H1 (cell line): ENCODE data around the gene PCED1B. TPM values are rescaled to one million over a fixed set of nuclear protein-coding genes. Genes with fewer than 3 reads are reported as not detected.

Experiments
- CTCF ChIA-PET: fragments of 300-600 bp; sonication (Branson Sonifier 250); formaldehyde crosslinking; loops from one replicate; lab custom pipeline; 2021; ENCODE audit not compliant: partially characterized antibody; lab: Charles Lee
- POLR2A ChIA-PET: fragments of 300-600 bp; sonication (Branson Sonifier 250); formaldehyde crosslinking; loops from one replicate; lab custom pipeline; 2021; ENCODE audit warnings: inconsistent platforms; ENCODE audit not compliant: partially characterized antibody; lab: Charles Lee
- DNase-seq, 2 experiments: peaks; one replicate each; pipeline versions ENCODE4 v3.0.0 to v3.0.0-alpha.2; 2010 to 2022; ENCODE audit warnings: low spot score in 2 of 2, low read depth in 1 of 2, mixed read lengths in 1 of 2
- FAIRE-seq: peaks from 2 replicates; lab custom pipeline; 2011; peaks lifted over from hg19 to GRCh38; lab: Jason Lieb, UNC
- H2AFZ ChIP-seq: 2 replicates; pipeline ENCODE4 v1.8.1; 2012; ENCODE audit warnings: low read length, inconsistent platforms
- H2AK5ac ChIP-seq: 2 replicates; pipeline ENCODE4 v1.6.1; 2013; ENCODE audit warnings: low read depth, low read length
- H2BK120ac ChIP-seq: replicated peaks from 2 replicates; pipeline ENCODE3; 2013; ENCODE audit warnings: low read depth, low read length, inconsistent platforms
- H2BK12ac ChIP-seq: 2 replicates; pipeline ENCODE4 v1.6.1; 2013; ENCODE audit warnings: low read depth, low read length
- H2BK15ac ChIP-seq: 2 replicates; pipeline ENCODE4 v1.6.1; 2013; ENCODE audit warnings: low read length
- H2BK20ac ChIP-seq: 2 replicates; pipeline ENCODE4 v1.6.1; 2013; ENCODE audit warnings: low read length
- H2BK5ac ChIP-seq: 2 replicates; pipeline ENCODE4 v1.6.1; 2013; ENCODE audit warnings: low read depth, low read length
- H3K14ac ChIP-seq: 2 replicates; pipeline ENCODE4 v1.6.1; 2013; ENCODE audit warnings: inconsistent platforms; ENCODE audit not compliant: insufficient read length
- H3K18ac ChIP-seq: 2 replicates; pipeline ENCODE4 v1.6.1; 2013; ENCODE audit warnings: low read length; ENCODE audit errors: extremely low read depth
- H3K23ac ChIP-seq: 2 replicates; pipeline ENCODE4 v1.6.1; 2013; ENCODE audit warnings: inconsistent platforms; ENCODE audit not compliant: insufficient read length
- H3K23me2 ChIP-seq: 2 replicates; pipeline ENCODE4 v1.6.1; 2013; ENCODE audit warnings: low read depth, low read length
- H3K27ac ChIP-seq: 2 replicates; pipeline ENCODE4 v1.6.1; 2011; ENCODE audit warnings: low read depth, low read length, inconsistent platforms
- H3K27me3 ChIP-seq, 4 experiments: replicated peaks in 1 of 4; 1 replicate in 1 of 4; 2 replicates in 3 of 4; pipeline versions ENCODE4 v1.6.1 to v1.8.1; 2011 to 2013; ENCODE audit warnings: low read length in 3 of 4, mild to moderate bottlenecking in 3 of 4, inconsistent platforms in 2 of 4, mixed read lengths in 2 of 4, moderate library complexity in 1 of 4; ENCODE audit not compliant: control insufficient read depth in 3 of 4, insufficient read depth in 3 of 4; ENCODE audit errors: extremely low read depth in 1 of 4
- H3K36me3 ChIP-seq, 4 experiments: 2 replicates each; pipeline versions ENCODE4 v1.6.1 to v1.8.1; 2011 to 2013; ENCODE audit warnings: mild to moderate bottlenecking in 4 of 4, low read length in 3 of 4, moderate library complexity in 2 of 4, control low read depth in 1 of 4, inconsistent platforms in 1 of 4; ENCODE audit not compliant: insufficient read depth in 4 of 4, control insufficient read depth in 2 of 4
- H3K4ac ChIP-seq: replicated peaks from 2 replicates; pipeline ENCODE3; 2013; ENCODE audit warnings: low read length, low read depth, mixed read lengths, inconsistent platforms; ENCODE audit not compliant: insufficient read length
- H3K4me1 ChIP-seq, 4 experiments: replicated peaks in 1 of 4; 1 replicate in 1 of 4; 2 replicates in 3 of 4; pipeline versions ENCODE4 v1.6.1 to v1.8.1; 2011 to 2013; ENCODE audit warnings: low read length in 3 of 4, inconsistent platforms in 2 of 4, mixed read lengths in 1 of 4; ENCODE audit not compliant: insufficient read depth in 4 of 4, control insufficient read depth in 3 of 4
- H3K4me2 ChIP-seq, 2 experiments: 2 replicates each; pipeline versions ENCODE4 v1.6.1 to v1.8.1; 2011 to 2013; ENCODE audit warnings: low read depth in 2 of 2, low read length in 2 of 2, control low read depth in 1 of 2, inconsistent platforms in 1 of 2, mild to moderate bottlenecking in 1 of 2; ENCODE audit not compliant: insufficient read depth in 1 of 2
- H3K4me3 ChIP-seq, 4 experiments: fragments of 200-600, 300-600 bp in 1 of 4; sonication (generic), shearing (Covaris generic), sonication (Bioruptor Twin) in 1 of 4; 2 replicates each; pipeline versions ENCODE4 v1.5.1 to v1.8.1; 2011 to 2016; ENCODE audit warnings: low read length in 4 of 4, low read depth in 3 of 4, control low read depth in 2 of 4, inconsistent platforms in 2 of 4, mild to moderate bottlenecking in 2 of 4, mixed read lengths in 1 of 4, moderate library complexity in 1 of 4; ENCODE audit not compliant: insufficient read depth in 2 of 4; ENCODE audit errors: extremely low read depth in 1 of 4
- H3K56ac ChIP-seq: replicated peaks from 2 replicates; pipeline ENCODE3; 2013; ENCODE audit warnings: low read depth, mild to moderate bottlenecking, mixed read lengths, low read length, inconsistent platforms; ENCODE audit not compliant: insufficient read length
- H3K79me1 ChIP-seq: 2 replicates; pipeline ENCODE4 v1.6.1; 2013; ENCODE audit warnings: low read depth, low read length, control low read depth
- H3K79me2 ChIP-seq, 2 experiments: 2 replicates each; pipeline versions ENCODE4 v1.6.1 to v1.8.1; 2012 to 2013; ENCODE audit warnings: low read length in 2 of 2, mild to moderate bottlenecking in 2 of 2, inconsistent platforms in 1 of 2; ENCODE audit not compliant: insufficient read depth in 2 of 2, control insufficient read depth in 1 of 2
- H3K9ac ChIP-seq, 4 experiments: replicated peaks in 1 of 4; 1 replicate in 1 of 4; 2 replicates in 3 of 4; pipeline versions ENCODE4 v1.6.1 to v1.8.1; 2011 to 2013; ENCODE audit warnings: low read depth in 3 of 4, low read length in 3 of 4, control low read depth in 2 of 4, mild to moderate bottlenecking in 2 of 4, moderate library complexity in 2 of 4, inconsistent platforms in 1 of 4; ENCODE audit errors: extremely low read depth in 1 of 4
- H3K9me3 ChIP-seq, 2 experiments: 2 replicates each; pipeline versions ENCODE4 v1.6.1 to v1.8.1; 2012 to 2013; ENCODE audit warnings: mild to moderate bottlenecking in 2 of 2, moderate library complexity in 2 of 2, control low read depth in 1 of 2, inconsistent platforms in 1 of 2, low read depth in 1 of 2, low read length in 1 of 2, mixed read lengths in 1 of 2; ENCODE audit not compliant: insufficient read depth in 2 of 2
- H4K20me1 ChIP-seq, 2 experiments: replicated peaks in 1 of 2; 2 replicates each; pipeline versions ENCODE3 to v1.8.1; 2011 to 2013; ENCODE audit warnings: inconsistent platforms in 2 of 2, low read length in 2 of 2, mild to moderate bottlenecking in 1 of 2; ENCODE audit not compliant: insufficient read depth in 2 of 2, control insufficient read depth in 1 of 2
- H4K5ac ChIP-seq: 2 replicates; pipeline ENCODE4 v1.6.1; 2013; ENCODE audit warnings: low read length, low read depth, mixed read lengths, inconsistent platforms; ENCODE audit not compliant: insufficient read length
- H4K8ac ChIP-seq: 2 replicates; pipeline ENCODE4 v1.8.0; 2013; ENCODE audit warnings: mild to moderate bottlenecking, moderate library complexity, low read length, inconsistent platforms; ENCODE audit not compliant: insufficient read depth; ENCODE audit errors: extremely low read depth
- H4K91ac ChIP-seq: replicated peaks from 2 replicates; pipeline ENCODE3; 2013; ENCODE audit warnings: low read length, mixed read lengths, inconsistent platforms; ENCODE audit not compliant: insufficient read length
- CBX5 ChIP-seq: fragments of 300-800, 300-1000 bp; sonication (generic); IDR thresholded peaks from 2 replicates; pipeline ENCODE4 v1.7.1; 2016; ENCODE audit warnings: antibody characterized with exemption, low read length, low read depth
- GABPA ChIP-seq: IDR thresholded peaks from 2 replicates; pipeline ENCODE4 v1.6.1; 2011; ENCODE audit warnings: mild to moderate bottlenecking, low read length, moderate library complexity, borderline replicate concordance; ENCODE audit not compliant: insufficient read depth
- KDM5A ChIP-seq: fragments of 200-600 bp; IDR thresholded peaks from 2 replicates; pipeline ENCODE4 v1.7.1; 2012; ENCODE audit warnings: mild to moderate bottlenecking, low read length, inconsistent platforms, mixed read lengths
- POLR2A ChIP-seq, 2 experiments: IDR thresholded peaks; 1 replicate in 1 of 2; 2 replicates in 1 of 2; pipeline ENCODE4 v1.6.1; 2011; ENCODE audit warnings: low read depth in 2 of 2, low read length in 2 of 2, mild to moderate bottlenecking in 2 of 2; ENCODE audit errors: control extremely low read depth in 1 of 2
- RXRA ChIP-seq: IDR thresholded peaks from 2 replicates; pipeline ENCODE4 v1.6.1; 2011; ENCODE audit warnings: low read depth, mild to moderate bottlenecking, low read length, moderate library complexity; ENCODE audit not compliant: insufficient read depth
- SIRT6 ChIP-seq: IDR thresholded peaks from one replicate; pipeline ENCODE4 v1.7.1; 2012; ENCODE audit warnings: low read length, inconsistent platforms
- WGBS, 2 experiments: shearing (Covaris generic) in 1 of 2; methylation state at CpG; one replicate each; pipeline versions ENCODE4 v1.1.6 to v1.1.7; 2013 to 2015; ENCODE audit warnings: low lambda C conversion rate in 2 of 2, mixed read lengths in 2 of 2, inconsistent platforms in 1 of 2, low coverage in 1 of 2, missing lambda C conversion rate in 1 of 2; ENCODE audit not compliant: insufficient replicate concordance in 2 of 2, insufficient coverage in 1 of 2, insufficient read length in 1 of 2; ENCODE audit errors: extremely low coverage in 1 of 2, missing lambda C conversion rate in 1 of 2; 5-methylcytosine and 5-hydroxymethylcytosine counted together
- polyA plus RNA-seq, 7 experiments: library from polyadenylated mRNA; depleted of rRNA in 3 of 7; stranded (reverse) in 5 of 7; unstranded in 2 of 7; fragments of >200 nt in 5 of 7; fragments of 200-250 nt in 2 of 7; gene quantifications; 1 replicate in 5 of 7; 2 replicates in 1 of 7; 4 replicates in 1 of 7; pipeline versions ENCODE4 v1.2.1 to v1.2.3, GENCODE V29; 2011 to 2013; ENCODE audit warnings: missing spikeins in 2 of 7, mixed read lengths in 2 of 7
- total RNA-seq: library from RNA; stranded (reverse); fragmentation: NEBNext Ultra II Directional; extraction: Animal tissue kit (Norgen Biotek cat#: 25700); gene quantifications from 2 replicates; pipeline ENCODE4 v1.2.1, GENCODE V29; 2021
- TF ChIP-seq, protein P1 (sequence below): IDR thresholded peaks from 2 replicates; pipeline ENCODE4 v1.6.1; 2012; ENCODE audit warnings: low read length, inconsistent platforms
- TF ChIP-seq, protein P2 (sequence below), 3 experiments: IDR thresholded peaks; 1 replicate in 2 of 3; 2 replicates in 1 of 3; pipeline versions ENCODE4 v1.5.1 to v1.6.1; 2011; ENCODE audit warnings: low read length in 3 of 3, mild to moderate bottlenecking in 3 of 3, inconsistent platforms in 2 of 3, low read depth in 1 of 3, moderate library complexity in 1 of 3; ENCODE audit not compliant: insufficient read depth in 1 of 3; ENCODE audit errors: control extremely low read depth in 1 of 3
- TF ChIP-seq, protein P3 (sequence below): IDR thresholded peaks from 2 replicates; pipeline ENCODE4 v1.6.1; 2011; ENCODE audit warnings: low read depth, mild to moderate bottlenecking, low read length; ENCODE audit not compliant: insufficient read depth

PCED1B gene
- total and polyA plus RNA-seq, 2 of the 8 experiments (the other 6 are each of a cell fraction or from before 2014, with no cell fraction given): 4.7 to 5.4 TPM

DNA sequence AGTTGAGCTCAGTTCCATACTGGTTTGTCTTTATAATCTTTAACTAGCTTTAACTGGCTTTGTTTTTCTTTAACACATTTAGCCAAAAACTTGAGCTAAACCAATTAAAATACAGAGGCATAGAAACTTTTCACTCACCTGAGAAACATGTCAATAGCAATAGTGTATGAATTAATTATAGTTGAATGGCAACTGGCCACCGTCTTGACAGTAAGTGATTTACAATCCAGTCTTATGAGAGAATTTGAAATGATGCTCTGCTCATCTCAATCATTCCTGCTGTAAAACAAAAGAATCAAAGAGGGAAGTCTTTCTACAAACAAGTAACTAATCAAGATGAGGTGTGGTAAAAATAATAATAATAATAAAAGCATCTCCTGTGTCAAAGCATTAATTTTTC is 86.9 kb downstream of the PCED1B start:
- 93% methylated on average over 1 of the region's 1 CpG; no CpG with 5 or more reads in 1 of the 2 experiments for WGBS, 2 experiments
- H3K4ac ChIP-seq: no peak overlapping the region
- H4K8ac ChIP-seq: no peak overlapping the region
- H3K56ac ChIP-seq: no peak overlapping the region
- no peak overlapping the region for H4K91ac ChIP-seq
- no peak overlapping the region for H3K4me2 ChIP-seq
- H4K5ac ChIP-seq: no peak overlapping the region
- no peak overlapping the region for H3K27ac ChIP-seq
- ChIA-PET POLR2A (no interaction called here), CTCF (interaction anchor here (1.2 to 2.3 kb wide), 3 partner anchors 16 to 25 kb away, joined by 3 to 7 read pairs (median 6); no protein-coding TSS in a partner anchor)
- no peak overlapping the region for H3K4me3 ChIP-seq
- DNase-seq (no peak), FAIRE-seq (no peak)
- H4K20me1 ChIP-seq: no peaks in the 10 kb centered on the region
- H2BK5ac ChIP-seq: no peak overlapping the region
- H3K79me2 ChIP-seq: no peaks in the 10 kb centered on the region
- peaks cover 0 to 2% (median 0%) of the 10 kb centered on the region in 4 experiments; a peak in 1 of 8 replicates for H3K36me3 ChIP-seq
- no peak overlapping the region for H3K14ac ChIP-seq
- H3K18ac ChIP-seq: no peak overlapping the region
- no peak overlapping the region for H2AK5ac ChIP-seq
- H3K27me3 ChIP-seq: no peaks in the 10 kb centered on the region
- H2BK120ac ChIP-seq: no peak overlapping the region
- H2AFZ ChIP-seq: no peak overlapping the region
- H3K23ac ChIP-seq: no peak overlapping the region
- no peaks in the 10 kb centered on the region for H3K23me2 ChIP-seq
- H3K9me3 ChIP-seq: peaks cover 0 to 4% of the 10 kb centered on the region in 2 experiments; a peak in 1 of 4 replicates
- H2BK15ac ChIP-seq: no peak overlapping the region
- no peak overlapping the region for H2BK12ac ChIP-seq
- no peak overlapping the region for H2BK20ac ChIP-seq
- no peaks in the 10 kb centered on the region for H3K4me1 ChIP-seq
- H3K9ac ChIP-seq: no peak overlapping the region
- H3K79me1 ChIP-seq: no peaks in the 10 kb centered on the region
- TF ChIP-seq, protein P1, sequence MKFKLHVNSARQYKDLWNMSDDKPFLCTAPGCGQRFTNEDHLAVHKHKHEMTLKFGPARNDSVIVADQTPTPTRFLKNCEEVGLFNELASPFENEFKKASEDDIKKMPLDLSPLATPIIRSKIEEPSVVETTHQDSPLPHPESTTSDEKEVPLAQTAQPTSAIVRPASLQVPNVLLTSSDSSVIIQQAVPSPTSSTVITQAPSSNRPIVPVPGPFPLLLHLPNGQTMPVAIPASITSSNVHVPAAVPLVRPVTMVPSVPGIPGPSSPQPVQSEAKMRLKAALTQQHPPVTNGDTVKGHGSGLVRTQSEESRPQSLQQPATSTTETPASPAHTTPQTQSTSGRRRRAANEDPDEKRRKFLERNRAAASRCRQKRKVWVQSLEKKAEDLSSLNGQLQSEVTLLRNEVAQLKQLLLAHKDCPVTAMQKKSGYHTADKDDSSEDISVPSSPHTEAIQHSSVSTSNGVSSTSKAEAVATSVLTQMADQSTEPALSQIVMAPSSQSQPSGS: no peak
- TF ChIP-seq, protein P2, sequence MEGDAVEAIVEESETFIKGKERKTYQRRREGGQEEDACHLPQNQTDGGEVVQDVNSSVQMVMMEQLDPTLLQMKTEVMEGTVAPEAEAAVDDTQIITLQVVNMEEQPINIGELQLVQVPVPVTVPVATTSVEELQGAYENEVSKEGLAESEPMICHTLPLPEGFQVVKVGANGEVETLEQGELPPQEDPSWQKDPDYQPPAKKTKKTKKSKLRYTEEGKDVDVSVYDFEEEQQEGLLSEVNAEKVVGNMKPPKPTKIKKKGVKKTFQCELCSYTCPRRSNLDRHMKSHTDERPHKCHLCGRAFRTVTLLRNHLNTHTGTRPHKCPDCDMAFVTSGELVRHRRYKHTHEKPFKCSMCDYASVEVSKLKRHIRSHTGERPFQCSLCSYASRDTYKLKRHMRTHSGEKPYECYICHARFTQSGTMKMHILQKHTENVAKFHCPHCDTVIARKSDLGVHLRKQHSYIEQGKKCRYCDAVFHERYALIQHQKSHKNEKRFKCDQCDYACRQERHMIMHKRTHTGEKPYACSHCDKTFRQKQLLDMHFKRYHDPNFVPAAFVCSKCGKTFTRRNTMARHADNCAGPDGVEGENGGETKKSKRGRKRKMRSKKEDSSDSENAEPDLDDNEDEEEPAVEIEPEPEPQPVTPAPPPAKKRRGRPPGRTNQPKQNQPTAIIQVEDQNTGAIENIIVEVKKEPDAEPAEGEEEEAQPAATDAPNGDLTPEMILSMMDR (IDR thresholded peaks at IDR 0.05; ENCODE audit: control extremely low read depth in 1 of 3, insufficient read depth in 1 of 3, low read depth in 1 of 3, low read length in 3 of 3): no peak
- TF ChIP-seq POLR2A (IDR thresholded peaks at IDR 0.05; ENCODE audit: control extremely low read depth in 1 of 2, low read depth in 2 of 2, low read length in 2 of 2) (no peak), SIRT6 (no peak), RXRA (no peak), GABPA (no peak), KDM5A (no peak), CBX5 (no peak)
- TF ChIP-seq, protein P3, sequence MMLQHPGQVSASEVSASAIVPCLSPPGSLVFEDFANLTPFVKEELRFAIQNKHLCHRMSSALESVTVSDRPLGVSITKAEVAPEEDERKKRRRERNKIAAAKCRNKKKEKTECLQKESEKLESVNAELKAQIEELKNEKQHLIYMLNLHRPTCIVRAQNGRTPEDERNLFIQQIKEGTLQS: no peak
